Astrocyte (in vitro differentiated cells and primary cell): ENCODE data around the gene ZSWIM3. TPM values are rescaled to one million over a fixed set of nuclear protein-coding genes. Genes with fewer than 3 reads are reported as not detected.
"Not testable (repeated sequence)": the region's sequence is repeated elsewhere in the genome, so short reads cannot be mapped to it uniquely, and the experiment has no call there.

ENCODE experiments used
- DNase-seq: peaks from one replicate; pipeline ENCODE4 v3.0.0-alpha.2; 2010; ENCODE audit warnings: low read depth
- FAIRE-seq: peaks from 2 replicates; lab custom pipeline; 2011; peaks lifted over from hg19 to GRCh38; lab: Jason Lieb, UNC
- H2AFZ ChIP-seq: 2 replicates; pipeline ENCODE4 v1.6.0; 2012; ENCODE audit warnings: low read depth, low read length, inconsistent platforms
- H3K27ac ChIP-seq: 2 replicates; pipeline ENCODE4 v1.5.1; 2011; ENCODE audit warnings: low read depth, low read length, inconsistent platforms
- H3K27me3 ChIP-seq: 2 replicates; pipeline ENCODE4 v1.6.0; 2011; ENCODE audit warnings: low read length, inconsistent platforms; ENCODE audit not compliant: insufficient read depth
- H3K36me3 ChIP-seq: 2 replicates; pipeline ENCODE4 v1.5.1; 2011; ENCODE audit warnings: low read length, inconsistent platforms; ENCODE audit not compliant: insufficient read depth
- H3K4me1 ChIP-seq: 2 replicates; pipeline ENCODE4 v1.5.1; 2011; ENCODE audit warnings: low read length, inconsistent platforms; ENCODE audit not compliant: insufficient read depth
- H3K4me2 ChIP-seq: 2 replicates; pipeline ENCODE4 v1.6.0; 2012; ENCODE audit warnings: low read length, inconsistent platforms
- H3K4me3 ChIP-seq: 2 replicates; pipeline ENCODE4 v1.5.1; 2011; ENCODE audit warnings: low read depth, mild to moderate bottlenecking, low read length, inconsistent platforms; ENCODE audit not compliant: insufficient read depth
- H3K79me2 ChIP-seq: 2 replicates; pipeline ENCODE4 v1.6.0; 2012; ENCODE audit warnings: mild to moderate bottlenecking, low read length, inconsistent platforms; ENCODE audit not compliant: insufficient read depth
- H3K9ac ChIP-seq: 2 replicates; pipeline ENCODE4 v1.6.0; 2012; ENCODE audit warnings: mild to moderate bottlenecking, low read length, inconsistent platforms
- H3K9me3 ChIP-seq: 2 replicates; pipeline ENCODE4 v1.5.1; 2012; ENCODE audit warnings: low read depth, mild to moderate bottlenecking, low read length, inconsistent platforms; ENCODE audit not compliant: insufficient read depth
- H4K20me1 ChIP-seq: 2 replicates; pipeline ENCODE4 v1.6.0; 2012; ENCODE audit warnings: low read length, inconsistent platforms; ENCODE audit not compliant: insufficient read depth
- H3K27ac Mint-ChIP-seq: one replicate; pipeline ENCODE4 v1.8.0; 2021; ENCODE audit warnings: mild to moderate bottlenecking, mixed read lengths; ENCODE audit not compliant: unreplicated experiment
- H3K27me3 Mint-ChIP-seq: one replicate; pipeline ENCODE4 v1.8.0; 2021; ENCODE audit warnings: low read depth, mixed read lengths; ENCODE audit not compliant: unreplicated experiment
- H3K36me3 Mint-ChIP-seq: one replicate; pipeline ENCODE4 v1.8.0; 2021; ENCODE audit warnings: low read depth, mixed read lengths; ENCODE audit not compliant: unreplicated experiment
- H3K4me1 Mint-ChIP-seq: one replicate; pipeline ENCODE4 v1.8.0; 2021; ENCODE audit warnings: low read depth, mixed read lengths; ENCODE audit not compliant: unreplicated experiment
- H3K4me3 Mint-ChIP-seq: one replicate; pipeline ENCODE4 v1.8.0; 2021; ENCODE audit warnings: mild to moderate bottlenecking, moderate library complexity, mixed read lengths; ENCODE audit not compliant: unreplicated experiment
- H3K9me3 Mint-ChIP-seq: one replicate; pipeline ENCODE4 v1.8.0; 2021; ENCODE audit warnings: mild to moderate bottlenecking, mixed read lengths; ENCODE audit not compliant: unreplicated experiment
- CTCF ChIP-seq: IDR thresholded peaks from 2 replicates; pipeline ENCODE4 v1.5.1; 2011; ENCODE audit warnings: low read depth, mild to moderate bottlenecking, inconsistent platforms, low read length, moderate library complexity; ENCODE audit not compliant: insufficient read depth
- EZH2 ChIP-seq: IDR thresholded peaks from 2 replicates; pipeline ENCODE4 v1.6.1; 2012; ENCODE audit warnings: mild to moderate bottlenecking, low read length, inconsistent platforms; ENCODE audit not compliant: insufficient read depth
- total RNA-seq: library from RNA; stranded (reverse); gene quantifications from 2 replicates; pipeline ENCODE4 v1.2.1, GENCODE V29; 2021

Gene ZSWIM3
- total RNA-seq, 1 donor from 2014 or later: 4.7 TPM

GRCh38 chr20:45872626-45873025, 15.2 kb downstream of the ZSWIM3 start:
- H3K27me3 ChIP-seq: no peaks in the 10 kb centered on the region
- no peaks in the 10 kb centered on the region for H4K20me1 ChIP-seq
- no peaks in the 10 kb centered on the region for H3K9me3 ChIP-seq
- Mint-ChIP-seq H3K4me3 (no peak overlapping the region), H3K36me3 (peaks cover 9% of the 10 kb centered on the region), H3K27me3 (no peaks in the 10 kb centered on the region), H3K27ac (no peak overlapping the region), H3K4me1 (peaks cover 6% of the 10 kb centered on the region), H3K9me3 (no peaks in the 10 kb centered on the region)
- H3K4me1 ChIP-seq: peaks cover 5% of the 10 kb centered on the region
- H3K4me2 ChIP-seq: no peak overlapping the region
- no peaks in the 10 kb centered on the region for H3K79me2 ChIP-seq
- no peak overlapping the region for H3K4me3 ChIP-seq
- no peak overlapping the region for H3K9ac ChIP-seq
- FAIRE-seq (no peak), DNase-seq (no peak)
- TF ChIP-seq EZH2: no peak
- no peak for TF ChIP-seq CTCF
- no peaks in the 10 kb centered on the region for H3K36me3 ChIP-seq
- no peak overlapping the region for H3K27ac ChIP-seq
- no peak overlapping the region for H2AFZ ChIP-seq

GRCh38 chr20:45873409-45874103, 16.1 kb downstream of the ZSWIM3 start:
- Histone ChIP-seq H3K9ac (no peak overlapping the region), H3K79me2 (no peaks in the 10 kb centered on the region), H3K4me3 (no peak overlapping the region), H3K4me1 (no peaks in the 10 kb centered on the region), H3K9me3 (no peaks in the 10 kb centered on the region), H3K36me3 (no peaks in the 10 kb centered on the region), H4K20me1 (no peaks in the 10 kb centered on the region), H3K27ac (no peak overlapping the region), H3K4me2 (no peak overlapping the region), H2AFZ (no peak overlapping the region), H3K27me3 (no peaks in the 10 kb centered on the region)
- Mint-ChIP-seq H3K4me3 (no peak overlapping the region), H3K4me1 (no peaks in the 10 kb centered on the region), H3K27ac (no peak overlapping the region), H3K36me3 (peaks cover 13% of the 10 kb centered on the region), H3K27me3 (no peaks in the 10 kb centered on the region), H3K9me3 (no peaks in the 10 kb centered on the region)
- FAIRE-seq (no peak), DNase-seq (no peak)
- no peak for TF ChIP-seq EZH2
- TF ChIP-seq CTCF: no peak

- not testable (repeated sequence) for H3K9me3 Mint-ChIP-seq, H3K4me2 ChIP-seq, H3K4me3 Mint-ChIP-seq, H3K4me1 Mint-ChIP-seq, H3K9me3 ChIP-seq, H3K27me3 Mint-ChIP-seq, H3K27me3 ChIP-seq, H3K4me3 ChIP-seq, H2AFZ ChIP-seq, DNase-seq, H3K27ac Mint-ChIP-seq, H3K27ac ChIP-seq, FAIRE-seq, H3K36me3 ChIP-seq, H3K4me1 ChIP-seq, H4K20me1 ChIP-seq, H3K79me2 ChIP-seq, H3K9ac ChIP-seq
- peaks cover 13% of the 10 kb centered on the region for H3K36me3 Mint-ChIP-seq
Measured at GRCh38 chr20:45874104-45874481, 16.7 kb downstream of the ZSWIM3 start.
